Fibroblast of upper back skin (primary cell): ENCODE measurements around the gene PDGFC.

Source experiments
- DNase-seq: peaks from one replicate; pipeline ENCODE4 v3.0.0-alpha.2; 2013

The PDGFC gene

DNA sequence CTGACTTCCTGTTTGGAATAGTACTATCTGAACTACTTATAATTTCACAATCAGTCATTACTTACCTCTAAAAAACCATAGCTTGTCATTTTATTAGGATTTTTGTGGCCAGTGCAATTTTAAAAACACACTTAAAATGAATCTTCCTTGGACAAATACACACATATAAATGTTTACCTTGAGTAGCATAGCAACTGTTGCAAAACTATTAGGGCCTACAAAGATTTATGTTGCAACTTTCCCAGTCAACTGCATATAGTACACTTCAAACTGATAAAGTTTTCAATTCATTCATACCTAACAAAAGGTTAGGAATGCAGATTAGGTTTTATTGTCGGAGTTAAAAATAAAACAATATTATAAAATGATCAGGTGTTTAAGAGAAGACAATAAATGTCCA lies 193.0 kb downstream of the PDGFC start:
- DNase-seq = peak; percentile 63

DNA sequence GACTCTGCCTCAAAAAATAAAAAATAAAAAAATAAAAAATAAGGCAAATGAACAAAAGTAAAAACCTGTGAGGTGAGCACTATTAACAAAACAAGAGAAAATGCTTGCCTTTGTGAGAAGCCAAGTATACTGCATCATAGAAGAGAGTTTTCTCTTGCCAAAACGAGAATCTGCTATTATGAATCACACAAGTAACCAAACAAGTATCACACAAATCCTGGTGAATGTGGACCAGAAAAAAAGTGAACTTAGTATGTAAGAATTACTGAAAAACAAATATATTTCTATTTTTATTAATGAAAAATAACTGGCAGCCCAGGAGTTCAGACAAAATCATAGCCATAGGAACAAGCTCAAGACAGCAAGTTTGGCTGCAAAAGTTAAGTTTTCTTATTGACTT lies 193.5 kb downstream of the PDGFC start:
- peak; percentile 44 for DNase-seq

DNA sequence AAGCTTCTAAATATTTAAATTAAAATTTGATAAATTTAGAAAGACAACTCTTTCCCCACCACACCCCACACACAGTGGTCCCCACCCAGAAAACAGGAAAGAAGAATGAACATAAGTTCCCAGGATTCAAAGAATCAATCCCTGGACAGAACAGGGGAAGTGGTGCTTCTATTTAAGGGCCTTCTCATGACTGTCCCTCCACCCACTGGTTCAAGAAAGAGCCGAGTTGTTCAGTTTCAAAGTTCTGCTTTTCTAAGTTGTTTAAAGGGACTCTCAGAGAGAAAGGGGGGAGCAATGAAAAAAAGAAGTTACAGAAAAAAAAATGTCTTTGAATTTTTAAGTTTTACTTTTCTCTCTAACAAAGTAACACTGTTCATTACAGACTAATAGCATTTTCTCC lies 195.8 kb downstream of the PDGFC start:
- DNase-seq = no peak

DNA sequence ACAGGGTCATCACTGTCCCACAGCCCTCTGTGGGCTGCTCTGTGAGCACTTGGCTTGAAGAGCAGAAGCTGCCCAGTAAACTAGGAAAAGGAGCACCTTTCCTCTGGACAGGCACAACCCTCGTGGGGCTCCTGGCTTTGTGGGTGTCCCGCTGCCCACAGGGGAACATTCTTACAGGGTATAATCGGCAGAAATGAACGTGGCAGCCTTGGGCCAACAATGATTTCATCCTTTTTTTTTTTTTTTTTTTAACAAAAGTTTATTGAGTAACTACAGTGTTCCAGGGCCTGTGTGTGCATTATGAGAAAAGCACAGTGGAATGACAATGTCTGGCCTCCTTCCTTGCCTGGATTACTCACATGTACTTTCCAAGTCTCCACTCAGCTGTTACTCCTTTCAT lies 197.2 kb downstream of the PDGFC start:
- DNase-seq = peak; percentile 91

DNA sequence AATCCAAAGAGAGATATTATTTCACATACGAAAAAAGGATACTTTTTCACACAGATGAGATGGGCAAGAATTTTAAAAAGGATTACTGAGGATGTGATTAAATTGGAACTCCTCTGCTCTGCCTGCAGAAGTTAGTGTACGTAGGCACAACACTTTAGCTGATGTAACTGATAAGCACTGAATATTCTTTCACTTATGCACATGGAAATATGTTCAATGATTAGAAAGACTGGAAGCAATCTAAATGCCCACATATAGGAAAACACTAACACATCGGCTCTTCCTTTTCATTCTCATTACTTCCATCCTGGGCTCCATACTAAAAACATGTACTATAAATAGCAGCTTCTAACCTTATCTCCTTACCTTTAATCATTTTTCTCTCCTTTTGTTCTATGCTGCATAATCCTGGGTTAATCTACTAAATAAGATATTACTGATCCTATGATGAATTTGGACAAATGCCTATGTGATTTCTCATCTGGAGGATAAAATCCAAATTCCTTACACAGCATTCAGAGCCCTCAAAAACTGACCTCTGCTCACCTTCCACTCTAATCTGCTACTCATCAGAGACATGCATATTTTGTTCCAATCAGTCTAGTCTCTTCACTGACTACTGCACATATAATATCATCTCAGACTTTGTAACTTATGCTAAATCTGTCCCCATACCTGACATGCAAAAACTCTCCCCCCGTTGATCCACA lies 197.8 kb downstream of the PDGFC start:
- DNase-seq = peak; percentile 82

DNA sequence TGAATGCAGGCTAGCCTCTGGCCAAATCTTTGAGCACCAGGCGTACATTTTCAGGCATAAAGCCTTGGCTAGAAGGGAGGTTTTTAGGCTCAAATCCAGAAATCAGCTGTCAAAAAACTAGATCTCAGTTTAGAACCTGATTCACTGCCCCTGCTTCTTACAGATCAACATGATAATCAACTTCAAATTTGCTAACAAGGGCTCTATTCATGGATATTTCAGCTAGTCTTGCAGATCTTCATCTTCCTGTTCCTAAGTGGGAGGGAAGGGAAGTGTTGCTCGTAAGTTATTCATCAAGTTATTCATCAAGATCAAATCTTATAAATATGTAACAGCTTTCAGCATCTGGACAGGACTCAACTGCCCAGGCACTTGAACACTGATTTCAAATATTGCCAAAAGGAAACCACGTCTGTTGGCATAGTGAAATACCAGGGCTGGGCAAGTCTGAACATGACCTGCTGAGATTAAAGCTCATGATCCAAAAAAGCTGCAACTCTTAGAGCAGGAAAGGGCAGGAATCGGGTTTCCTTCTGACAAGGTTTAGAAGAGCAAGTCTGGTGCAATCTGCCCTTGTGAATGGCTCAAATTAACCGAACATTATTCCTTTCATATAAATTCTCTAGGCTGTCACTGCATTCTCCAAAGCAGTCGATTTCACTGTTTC lies 200.3 kb downstream of the PDGFC start:
- peak; percentile 82 for DNase-seq

DNA sequence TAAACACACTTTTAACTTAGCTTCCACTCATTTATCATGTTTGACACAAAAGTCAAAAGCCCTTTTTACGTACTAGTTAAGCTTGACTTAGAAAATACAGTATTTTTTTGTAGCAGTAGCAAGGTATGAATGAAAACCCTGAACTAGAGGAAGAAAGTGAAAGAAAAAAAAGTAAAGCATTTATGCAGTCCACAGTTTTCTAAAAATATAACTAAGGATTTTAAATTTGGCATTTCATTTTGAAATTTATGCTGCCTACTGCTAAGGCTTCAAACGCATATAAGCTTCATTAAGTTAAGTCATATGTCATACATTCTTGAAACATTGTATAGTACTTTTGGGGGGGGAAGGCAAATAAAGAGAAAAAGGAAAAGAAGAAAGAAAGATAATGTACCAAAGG lies 201.5 kb downstream of the PDGFC start:
- no peak for DNase-seq

DNA sequence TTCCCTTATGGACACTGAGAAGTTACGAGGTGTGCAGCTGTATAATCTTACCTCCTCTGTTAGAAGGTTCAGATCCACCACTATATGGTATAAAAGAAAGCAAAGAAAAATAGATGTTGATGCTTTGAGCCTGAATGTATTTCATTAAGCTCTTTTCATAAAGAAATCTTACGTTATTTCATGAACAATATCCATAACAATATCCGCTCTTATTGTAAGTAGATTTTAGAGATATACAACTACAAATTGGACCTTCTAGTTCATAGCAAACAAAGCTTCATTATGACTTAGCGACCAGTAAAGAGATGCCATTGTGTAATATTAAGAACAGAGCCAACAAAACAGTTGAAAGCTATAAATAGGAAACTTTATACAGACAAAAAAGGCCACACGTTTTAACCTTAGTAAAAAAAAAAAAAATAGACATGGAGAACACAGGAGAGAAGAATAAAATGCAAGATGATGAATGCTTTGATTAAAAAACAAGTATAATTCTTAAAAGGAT lies 203.6 kb downstream of the PDGFC start:
- DNase-seq = no peak

DNA sequence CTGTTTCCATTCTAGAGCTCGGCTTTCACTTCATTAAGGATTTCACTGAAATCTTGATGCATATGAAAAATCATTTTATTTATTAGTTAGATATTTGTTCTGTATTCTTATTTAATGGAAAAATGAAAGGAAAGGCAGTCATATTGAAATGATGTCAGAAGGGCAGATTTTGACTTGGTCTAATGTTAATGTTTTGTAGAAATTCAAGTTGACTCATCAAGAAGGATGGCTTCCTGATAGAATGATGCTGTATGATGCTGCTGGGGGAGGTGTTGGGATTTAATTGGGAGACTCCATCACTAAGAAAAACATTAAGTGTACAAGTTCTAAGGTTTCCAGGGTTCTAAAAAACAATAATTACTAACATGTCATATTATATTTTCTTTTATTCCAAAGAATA lies 204.8 kb downstream of the PDGFC start:
- DNase-seq = peak; percentile 27

DNA sequence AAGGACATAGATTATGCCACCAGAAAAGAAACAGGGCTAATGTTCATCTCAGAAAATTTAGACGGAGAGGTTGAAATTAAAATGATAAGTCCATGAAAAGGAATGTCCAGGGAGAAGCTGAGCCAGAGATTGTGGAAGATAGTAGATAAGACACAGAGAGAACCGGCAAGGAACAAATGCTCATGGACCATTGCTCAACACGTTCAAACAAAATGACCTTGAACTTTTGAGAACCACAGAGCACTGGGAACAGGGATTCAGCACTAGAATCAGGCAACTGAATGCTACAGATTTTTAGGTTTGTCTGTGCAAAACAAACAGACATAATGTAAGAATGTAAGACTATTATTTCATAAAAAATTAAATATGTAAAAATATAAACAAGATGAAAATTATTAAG lies 206.3 kb downstream of the PDGFC start:
- DNase-seq = no peak

DNA sequence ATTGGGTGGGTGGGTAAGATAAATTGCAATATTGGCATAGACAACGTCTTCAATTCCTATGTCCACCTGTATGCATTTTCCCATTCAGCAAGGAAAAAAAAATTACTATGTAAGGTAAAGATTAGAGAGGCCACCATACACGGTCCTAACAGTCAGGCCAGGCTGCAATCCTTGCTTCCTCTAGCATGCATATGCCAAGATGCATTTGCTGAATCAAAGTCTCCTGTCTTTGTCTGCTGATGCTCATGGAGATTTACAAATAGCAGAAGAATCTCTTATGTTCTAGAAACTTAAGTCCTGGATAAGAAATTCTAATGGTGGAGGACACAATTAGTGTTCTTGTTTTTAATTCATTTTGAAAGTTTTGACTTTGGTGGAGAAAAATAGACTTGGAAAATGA lies 206.8 kb downstream of the PDGFC start:
- no peak for DNase-seq

DNA sequence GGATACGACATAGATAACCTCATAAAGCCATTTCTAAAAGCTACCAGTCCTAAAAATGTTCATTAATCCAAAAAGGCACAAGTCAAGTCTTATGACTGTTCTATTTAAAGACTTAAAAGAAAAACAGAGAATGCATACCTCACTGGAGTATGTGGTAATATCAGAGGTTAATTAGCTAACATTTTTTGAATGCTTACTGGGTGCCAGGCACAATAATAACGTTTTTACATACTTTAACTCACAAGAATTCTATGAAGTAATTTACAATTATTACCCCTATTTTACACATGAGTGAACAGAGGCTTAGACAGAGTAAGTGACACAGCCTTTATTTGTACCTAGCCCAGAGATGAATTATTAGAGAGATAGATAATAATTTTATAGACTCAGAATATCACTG lies 207.5 kb downstream of the PDGFC start:
- peak; percentile 65 for DNase-seq

DNA sequence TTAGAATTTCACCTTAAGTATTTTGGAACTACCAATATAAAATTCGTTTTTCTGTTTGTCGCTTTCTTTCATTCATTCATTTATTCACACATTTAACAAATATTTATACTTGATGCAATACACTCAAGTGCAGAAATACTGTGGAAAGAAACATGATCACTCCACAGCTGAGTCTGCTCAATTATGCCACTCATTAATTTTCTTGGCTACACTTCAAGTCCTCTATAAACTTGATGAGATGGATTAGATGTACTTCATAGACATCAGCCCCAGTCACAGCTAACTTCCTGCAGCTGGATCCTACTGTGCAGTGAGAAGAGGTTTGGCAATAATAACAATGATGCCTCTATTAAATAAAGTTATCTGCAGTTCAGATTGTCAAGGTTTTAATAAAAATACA lies 208.1 kb downstream of the PDGFC start:
- DNase-seq = peak; percentile 19

DNA sequence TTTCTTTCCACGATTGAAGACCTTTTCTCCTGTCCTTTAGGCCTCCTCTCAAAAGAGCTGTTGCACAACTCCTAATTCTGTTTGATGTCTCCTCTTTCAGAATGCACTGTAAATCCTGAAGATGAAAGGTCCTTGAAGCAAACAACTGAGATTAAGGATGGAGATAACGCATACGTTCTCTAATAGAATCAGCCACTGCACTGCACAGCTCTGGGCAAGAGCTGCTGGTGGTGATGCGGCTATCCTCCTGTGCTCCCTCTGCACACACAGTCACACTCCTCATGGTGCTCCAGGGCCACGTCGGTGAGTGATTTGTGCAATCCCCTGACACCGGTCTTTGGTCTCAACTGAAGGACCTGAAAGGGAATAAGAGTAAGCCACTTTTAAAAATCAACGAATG lies 208.7 kb downstream of the PDGFC start:
- no peak for DNase-seq

DNA sequence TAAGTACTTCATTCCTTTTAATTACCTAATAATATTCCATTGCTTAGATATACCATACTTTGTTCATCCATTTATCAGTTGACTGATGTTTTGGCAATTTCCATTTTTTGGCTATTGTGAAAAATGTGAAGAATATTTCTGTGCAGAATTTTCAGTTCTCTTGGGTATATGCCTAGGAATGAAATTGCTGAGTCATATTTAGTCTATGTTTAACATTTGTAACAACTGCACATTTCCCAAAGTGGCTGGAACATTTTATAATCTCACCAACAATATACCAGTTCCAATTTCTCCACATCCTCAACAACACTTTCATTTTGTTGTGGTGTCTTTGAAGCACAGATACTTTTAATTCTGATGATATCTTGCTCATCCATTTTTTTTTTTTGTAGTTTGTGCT lies 215.5 kb downstream of the PDGFC start:
- peak; percentile 48 for DNase-seq

DNA sequence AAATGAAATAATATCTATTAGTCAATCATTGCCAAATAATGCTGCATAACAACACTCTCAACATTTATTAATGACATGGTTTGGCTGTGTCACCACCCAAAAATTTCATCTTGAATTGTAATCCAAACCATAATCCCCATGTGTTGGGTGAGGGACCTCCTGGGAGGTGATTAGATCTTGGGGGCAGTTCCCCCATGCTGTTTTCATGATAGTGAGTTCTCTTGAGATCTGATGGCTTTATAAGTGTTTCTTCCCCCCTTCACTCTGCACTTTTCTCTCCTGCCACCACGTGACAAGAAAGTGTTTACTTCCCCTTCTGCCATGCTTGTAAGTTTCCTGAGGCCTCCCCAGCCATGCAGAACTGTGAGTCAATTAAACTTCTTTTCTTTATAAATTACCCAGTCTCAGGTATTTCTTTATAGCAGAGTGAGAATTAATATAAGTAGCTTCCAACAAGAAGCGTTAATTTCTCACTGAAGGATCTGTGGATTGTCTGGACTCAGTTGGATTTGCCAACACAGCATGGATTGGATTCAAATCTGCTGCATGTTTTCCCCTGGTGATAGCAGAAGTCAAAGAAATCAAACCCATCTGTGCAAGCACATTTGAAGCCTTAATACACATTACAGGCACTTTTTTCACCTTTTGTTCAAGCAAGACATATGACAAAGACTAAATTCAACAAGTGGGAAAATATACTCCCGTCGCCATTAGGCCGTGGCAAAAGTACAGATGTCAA lies 216.6 kb downstream of the PDGFC start:
- DNase-seq = peak; percentile 67

DNA sequence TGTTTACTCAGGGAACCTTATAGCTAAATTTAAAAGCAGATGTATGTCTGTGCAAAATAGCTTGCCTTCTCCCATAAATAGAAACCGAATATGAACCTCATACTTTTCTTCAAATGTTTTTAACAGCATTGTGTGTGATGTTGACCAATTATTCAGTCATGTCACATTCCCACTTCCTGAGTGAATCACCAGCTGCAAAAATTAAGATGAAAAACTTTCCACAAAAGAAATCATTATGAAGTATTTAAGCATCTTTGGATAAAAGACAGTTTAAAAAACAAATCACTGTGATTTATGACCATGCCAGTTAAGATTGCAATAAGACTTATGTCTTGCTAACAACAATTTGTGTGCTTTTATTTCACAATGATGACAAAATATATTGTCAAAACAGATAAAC lies 220.1 kb downstream of the PDGFC start:
- peak; percentile 73 for DNase-seq

DNA sequence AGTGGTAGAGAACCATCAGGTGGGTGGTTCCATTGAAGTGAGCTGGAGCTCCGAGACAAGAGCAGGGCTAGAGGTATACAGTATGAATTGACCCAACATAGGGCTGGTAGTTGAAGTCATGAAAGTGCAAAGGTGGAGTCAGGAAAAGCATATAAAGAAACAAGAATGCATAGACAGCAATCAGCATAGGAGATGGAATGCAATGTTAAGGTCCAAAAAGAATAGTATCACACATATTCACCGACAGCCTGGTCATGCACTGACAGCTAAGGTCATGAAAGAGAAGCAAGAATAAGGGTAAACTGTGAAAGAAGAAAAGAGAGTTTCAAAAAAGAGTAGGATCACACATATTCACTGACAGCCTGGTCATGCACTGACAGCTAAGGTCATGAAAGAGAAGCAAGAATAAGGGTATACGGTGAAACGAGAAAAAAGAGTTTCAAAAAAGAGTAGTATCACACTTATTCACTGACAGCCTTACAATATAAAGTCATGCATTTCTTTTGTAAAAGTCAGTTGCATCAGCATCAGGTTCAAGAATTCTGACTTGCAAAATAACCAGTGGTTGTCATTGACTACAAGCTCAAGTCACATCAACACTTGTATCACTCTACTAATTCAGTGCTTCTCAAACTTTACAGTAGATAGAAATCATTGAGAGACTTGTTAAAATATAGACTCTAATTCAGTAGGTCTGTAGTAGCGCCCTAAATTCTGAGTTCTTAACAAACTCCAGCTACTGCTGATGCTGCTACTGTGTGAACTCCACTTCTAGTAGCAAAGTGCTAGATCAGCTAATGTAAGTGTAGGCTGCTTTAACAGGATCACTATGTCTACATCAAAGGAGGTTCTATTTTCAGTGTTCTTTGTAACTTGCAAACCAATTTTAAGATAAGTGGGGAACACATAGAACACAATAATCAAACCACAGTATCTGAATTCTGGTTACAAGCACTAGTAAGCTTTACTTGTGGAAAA lies 221.9 kb downstream of the PDGFC start:
- no peak for DNase-seq

DNA sequence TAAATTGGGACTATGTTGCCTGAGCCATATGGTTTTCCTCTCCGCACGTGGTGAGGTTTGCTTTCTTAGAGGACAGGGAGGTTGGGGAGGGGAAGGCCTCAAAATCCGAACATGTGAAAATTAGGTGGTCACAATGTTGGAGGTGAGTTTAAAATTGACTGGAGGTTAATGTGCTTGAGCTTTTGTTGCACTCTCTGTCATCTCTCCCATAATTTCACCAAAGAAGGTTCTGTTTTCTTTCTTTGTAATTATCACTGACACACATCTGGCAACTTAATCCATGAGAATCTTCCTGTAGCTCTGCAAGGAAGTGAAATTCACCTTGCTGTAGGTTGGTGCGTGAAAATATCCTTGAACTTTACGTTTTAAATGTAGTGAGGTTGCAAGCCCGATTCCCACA lies 225.5 kb downstream of the PDGFC start:
- DNase-seq = no peak

DNA sequence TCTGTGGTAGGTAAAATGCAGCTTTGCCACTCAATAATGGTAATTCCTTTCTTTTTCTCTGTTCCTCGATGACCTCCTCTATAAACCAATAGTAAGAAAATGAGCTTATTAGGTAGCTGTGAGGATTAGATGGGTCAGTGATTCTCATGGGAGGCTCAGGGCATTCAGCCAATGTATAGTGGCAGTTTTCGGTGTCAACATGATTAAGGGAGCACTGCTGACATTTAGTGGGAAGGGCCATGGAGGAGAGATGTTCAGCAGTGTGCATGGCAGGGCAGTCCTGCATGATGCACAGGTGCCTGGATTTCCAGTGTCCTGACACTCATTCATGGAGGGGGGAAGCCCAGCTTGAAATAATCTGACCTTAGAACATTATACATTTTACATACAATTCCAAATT lies 232.8 kb downstream of the PDGFC start:
- no peak for DNase-seq

DNA sequence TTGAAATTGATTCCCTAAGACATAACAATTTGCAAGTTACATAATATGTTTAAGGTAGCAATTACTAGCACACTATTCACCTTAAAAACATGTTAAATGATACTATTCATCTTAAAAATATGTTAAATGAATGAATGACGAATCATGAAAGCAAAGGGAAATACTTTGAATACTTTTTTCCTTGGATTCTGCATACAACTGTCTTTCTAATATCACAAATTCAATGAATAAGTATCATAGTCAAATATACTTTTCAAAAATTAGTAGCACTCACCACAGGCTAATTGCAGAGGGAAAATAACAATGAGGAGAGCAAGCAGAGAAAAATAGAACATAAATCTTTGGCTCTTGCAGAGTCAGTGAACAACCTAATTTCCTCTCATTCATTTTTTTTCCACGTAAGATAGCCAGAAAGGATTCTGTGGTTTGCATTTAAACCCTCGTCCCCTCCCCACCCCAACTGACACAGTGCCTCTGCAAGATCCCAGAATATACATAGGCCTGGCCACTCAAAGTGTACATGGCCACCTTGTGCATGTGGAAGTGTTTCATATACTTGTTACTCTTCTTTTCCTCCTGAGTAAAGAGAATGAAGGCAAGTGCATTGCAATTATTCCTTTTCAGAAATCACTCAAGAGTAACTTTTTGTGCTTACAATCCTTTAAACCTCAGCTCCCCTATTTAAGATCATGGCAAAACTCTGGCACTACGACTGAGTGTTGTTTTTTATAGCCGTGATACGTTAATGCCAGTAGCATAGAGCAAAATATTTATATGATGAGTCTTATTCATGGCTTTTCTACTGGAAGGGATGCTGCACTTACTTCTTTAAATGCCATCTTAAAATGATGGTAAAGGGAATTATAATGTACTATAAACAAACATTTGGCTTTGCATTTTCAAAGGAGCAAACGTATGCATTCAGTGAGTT lies 236.4 kb downstream of the PDGFC start:
- peak; percentile 73 for DNase-seq

DNA sequence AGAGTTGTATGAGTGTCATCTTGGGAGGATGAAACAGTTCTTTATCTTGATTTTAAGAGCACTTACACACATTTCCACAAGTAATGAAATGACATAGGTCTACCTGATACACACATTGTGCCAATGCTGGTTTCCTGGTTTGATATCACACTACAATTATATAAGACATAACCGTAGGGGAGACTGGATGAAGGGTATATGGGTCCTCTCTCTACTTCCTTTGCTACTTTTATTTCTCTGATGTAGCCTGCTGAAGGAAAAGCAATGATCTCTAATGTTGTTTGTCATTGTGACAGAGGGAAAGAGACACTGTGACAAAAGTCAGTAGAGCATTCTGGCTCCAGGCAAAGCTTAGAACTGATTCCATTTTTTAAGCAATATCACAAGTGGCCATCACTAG lies 238.0 kb downstream of the PDGFC start:
- no peak for DNase-seq
